Kidney epithelial cell (primary cell): ENCODE measurements around the gene NDUFV3. TPM values are rescaled to one million over a fixed set of nuclear protein-coding genes. Genes with fewer than 3 reads are reported as not detected.

ENCODE experiments used
- DNase-seq: peaks from one replicate; pipeline ENCODE4 v3.0.0-alpha.2; 2010; ENCODE audit warnings: low read depth
- H3K27me3 ChIP-seq: 2 replicates; pipeline ENCODE4 v1.6.0; 2011; ENCODE audit warnings: low read length; ENCODE audit not compliant: control insufficient read depth, insufficient read depth
- H3K36me3 ChIP-seq: 2 replicates; pipeline ENCODE4 v1.5.1; 2011; ENCODE audit warnings: low read length; ENCODE audit not compliant: control insufficient read depth, insufficient read depth
- H3K4me3 ChIP-seq: 2 replicates; pipeline ENCODE4 v1.5.1; 2011; ENCODE audit warnings: low read depth, mild to moderate bottlenecking, control low read depth, low read length
- CTCF ChIP-seq: IDR thresholded peaks from 2 replicates; pipeline ENCODE4 v1.5.1; 2011; ENCODE audit warnings: mild to moderate bottlenecking, moderate library complexity, low read length, control low read depth, inconsistent platforms; ENCODE audit not compliant: insufficient read depth, poor library complexity, severe bottlenecking
- total RNA-seq: library from RNA; depleted of rRNA; stranded (reverse); fragments of >200 nt; gene quantifications from 2 replicates; pipeline ENCODE4 v1.2.3, GENCODE V29; 2015

Gene NDUFV3
- total RNA-seq, 1 donor from 2014 or later: 32.8 TPM

GRCh38 chr21:42878678-42878992 lies 14.5 kb upstream of the NDUFV3 start:
- Histone ChIP-seq H3K36me3 (no peaks in the 10 kb centered on the region), H3K4me3 (peak overlapping the region; percentile 98), H3K27me3 (no peaks in the 10 kb centered on the region)
- TF ChIP-seq CTCF: no peak
- no peak for DNase-seq

- DNase-seq: peak; percentile 92
- TF ChIP-seq CTCF: no peak
- Histone ChIP-seq H3K36me3 (no peaks in the 10 kb centered on the region), H3K27me3 (no peaks in the 10 kb centered on the region), H3K4me3 (peak within 1 kb of the TSS; percentile 98)
Measured at GRCh38 chr21:42878993-42879787, 13.9 kb upstream of the NDUFV3 start, which contains the start of gene WDR4. Gene WDR4 (minus strand): TSS chr21:42879539. CDS start chr21:42879495, 44 bp downstream.

- no peaks in the 10 kb centered on the region for H3K36me3 ChIP-seq
- no peaks in the 10 kb centered on the region for H3K27me3 ChIP-seq
- no peak for DNase-seq
- peak overlapping the region; percentile 98 for H3K4me3 ChIP-seq
- TF ChIP-seq CTCF: no peak
Measured at GRCh38 chr21:42880352-42880751, 12.8 kb upstream of the NDUFV3 start.

GRCh38 chr21:42883921-42884320 lies 9.2 kb upstream of the NDUFV3 start:
- DNase-seq: no peak
- no peak for TF ChIP-seq CTCF
- H3K36me3 ChIP-seq: no peaks in the 10 kb centered on the region
- H3K4me3 ChIP-seq: no peak overlapping the region
- H3K27me3 ChIP-seq: no peaks in the 10 kb centered on the region

- Histone ChIP-seq H3K4me3 (no peak overlapping the region), H3K36me3 (no peaks in the 10 kb centered on the region), H3K27me3 (no peaks in the 10 kb centered on the region)
- DNase-seq: no peak
- no peak for TF ChIP-seq CTCF
Measured at GRCh38 chr21:42887326-42887725, 5.8 kb upstream of the NDUFV3 start.

- no peaks in the 10 kb centered on the region for H3K27me3 ChIP-seq
- no peak for TF ChIP-seq CTCF
- no peak for DNase-seq
- no peaks in the 10 kb centered on the region for H3K36me3 ChIP-seq
- H3K4me3 ChIP-seq: peak overlapping the region; percentile 62
Measured at GRCh38 chr21:42892582-42892930, 553 bp upstream of the NDUFV3 start.
